Endometrium (tissue), 2 donors: Measurements from ENCODE around the gene ZDHHC11B.
"Not testable (repeated sequence)": the region's sequence is repeated elsewhere in the genome, so short reads cannot be mapped to it uniquely, and the experiment has no call there.

Experiments used
- FAIRE-seq: peaks from 2 replicates; lab custom pipeline; 2012; peaks lifted over from hg19 to GRCh38; lab: Jason Lieb, UNC
- donor health status: control.
- donor health status: control.

Gene ZDHHC11B

DNA sequence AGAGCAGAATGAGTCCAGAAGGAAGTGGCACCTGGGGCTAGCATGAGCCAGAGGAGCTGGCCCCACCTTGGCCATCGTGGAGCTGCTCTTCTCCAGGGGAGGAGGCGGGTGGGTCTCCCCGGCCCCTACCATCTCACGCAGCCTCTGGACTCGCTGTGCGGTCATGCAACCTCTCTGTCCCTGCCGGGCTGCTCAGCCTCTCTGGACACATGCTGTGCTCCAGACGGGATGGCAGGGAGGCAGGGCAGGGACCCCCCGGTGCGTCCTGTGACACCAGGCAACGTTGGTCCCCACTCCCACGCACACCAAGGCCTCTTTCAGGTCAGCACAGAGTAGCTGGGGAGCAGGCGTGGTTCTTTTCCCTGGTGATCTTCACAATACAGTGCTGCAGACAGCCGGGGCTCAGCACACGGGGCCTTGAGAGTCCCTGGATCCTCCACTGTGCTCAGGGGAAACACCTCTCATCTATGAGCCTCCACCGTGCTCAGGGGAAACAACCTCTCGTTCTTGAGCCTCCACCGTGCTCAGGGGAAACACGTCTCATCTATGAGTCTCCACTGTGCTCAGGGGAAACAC lies 30.9 kb downstream of the ZDHHC11B start:
- not testable (repeated sequence) for FAIRE-seq

DNA sequence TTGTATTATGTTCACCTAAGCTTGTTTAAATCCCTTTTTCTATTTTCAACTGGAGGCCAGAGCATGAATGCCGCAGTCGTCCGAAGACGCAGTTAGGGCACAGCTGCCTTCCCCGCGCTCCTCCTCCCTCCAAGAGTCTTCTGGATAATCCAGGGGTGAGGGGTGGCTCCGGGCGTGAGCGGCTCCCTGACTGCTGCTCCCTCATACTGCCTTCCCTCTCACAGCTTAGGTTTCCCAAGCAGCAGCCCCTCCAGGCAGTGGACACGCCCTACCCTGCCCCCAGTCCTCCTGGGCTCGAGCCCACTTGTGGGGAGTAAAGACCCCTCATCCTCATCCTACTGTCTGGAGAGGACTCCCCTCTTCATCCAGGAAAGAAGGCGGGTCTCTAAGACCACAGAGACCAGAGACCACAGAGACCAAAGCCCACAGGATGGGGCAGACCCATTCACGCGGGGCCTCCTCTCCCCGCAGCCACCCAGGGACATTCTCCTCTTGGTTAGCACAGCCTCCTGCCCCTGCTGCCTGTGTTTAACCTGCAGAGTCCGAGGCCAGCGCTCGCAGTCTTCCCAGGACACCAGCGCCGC lies 31.9 kb downstream of the ZDHHC11B start:
- not testable (repeated sequence) for FAIRE-seq

DNA sequence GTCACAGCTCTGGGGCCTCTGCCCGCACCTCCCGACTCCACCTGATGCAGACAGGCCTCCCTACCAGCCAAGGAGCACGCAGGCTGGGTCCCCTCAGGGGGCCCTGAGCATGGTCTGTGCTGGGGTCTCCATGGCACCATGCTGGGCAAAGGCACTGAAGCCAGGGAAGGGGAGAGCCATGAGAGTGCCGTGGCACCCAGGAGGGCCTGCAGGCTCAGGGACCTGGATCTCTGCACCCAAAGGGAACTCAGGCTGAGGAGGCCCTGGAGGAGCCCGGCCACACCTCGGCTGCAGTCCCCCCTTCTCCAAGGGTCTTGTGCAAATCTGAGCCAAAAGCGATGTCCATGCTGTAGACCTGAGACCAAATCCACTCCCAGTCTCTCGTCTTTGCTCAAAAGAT lies 32.5 kb downstream of the ZDHHC11B start:
- not testable (repeated sequence) for FAIRE-seq

DNA sequence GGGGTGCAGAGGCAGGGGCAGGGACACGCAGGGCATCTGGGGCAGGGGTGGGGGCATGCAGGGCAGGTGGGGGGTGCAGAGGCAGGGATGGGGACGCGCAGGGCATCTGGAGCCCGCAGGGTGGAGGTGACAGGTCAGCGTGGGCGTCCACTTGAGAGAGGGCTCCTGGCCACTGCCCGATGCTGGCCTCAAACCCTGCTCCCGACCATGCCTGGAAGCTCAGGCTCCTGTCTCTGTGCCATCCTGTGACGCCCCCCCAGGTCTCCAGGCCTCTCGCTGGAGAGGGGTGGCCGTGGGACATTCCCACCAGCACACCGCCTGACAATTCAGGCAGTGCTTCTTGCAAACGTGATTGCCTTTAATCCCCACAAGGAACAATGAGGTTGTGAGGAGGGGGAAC lies 33.0 kb downstream of the ZDHHC11B start:
- no peak for FAIRE-seq

DNA sequence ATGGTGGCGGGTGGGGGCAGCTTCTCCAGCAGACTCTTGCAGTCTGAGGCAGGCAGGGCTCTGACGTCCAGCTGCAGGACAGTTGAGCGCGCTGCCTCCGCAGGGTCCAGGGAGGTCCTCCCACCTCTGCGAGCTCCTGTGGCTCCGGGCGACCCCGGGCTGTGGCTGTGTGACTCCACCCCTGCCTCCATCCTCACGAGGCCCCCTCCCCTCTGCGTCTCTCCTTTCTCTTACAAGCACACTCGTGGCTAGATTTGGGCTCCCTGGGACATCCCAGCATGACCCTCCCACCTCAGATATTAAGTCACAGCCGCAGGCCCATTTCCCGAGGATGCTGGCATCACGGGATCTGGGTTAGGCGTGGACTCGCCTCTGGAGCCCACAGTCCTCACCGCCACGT lies 34.3 kb downstream of the ZDHHC11B start:
- FAIRE-seq: not testable (repeated sequence)

DNA sequence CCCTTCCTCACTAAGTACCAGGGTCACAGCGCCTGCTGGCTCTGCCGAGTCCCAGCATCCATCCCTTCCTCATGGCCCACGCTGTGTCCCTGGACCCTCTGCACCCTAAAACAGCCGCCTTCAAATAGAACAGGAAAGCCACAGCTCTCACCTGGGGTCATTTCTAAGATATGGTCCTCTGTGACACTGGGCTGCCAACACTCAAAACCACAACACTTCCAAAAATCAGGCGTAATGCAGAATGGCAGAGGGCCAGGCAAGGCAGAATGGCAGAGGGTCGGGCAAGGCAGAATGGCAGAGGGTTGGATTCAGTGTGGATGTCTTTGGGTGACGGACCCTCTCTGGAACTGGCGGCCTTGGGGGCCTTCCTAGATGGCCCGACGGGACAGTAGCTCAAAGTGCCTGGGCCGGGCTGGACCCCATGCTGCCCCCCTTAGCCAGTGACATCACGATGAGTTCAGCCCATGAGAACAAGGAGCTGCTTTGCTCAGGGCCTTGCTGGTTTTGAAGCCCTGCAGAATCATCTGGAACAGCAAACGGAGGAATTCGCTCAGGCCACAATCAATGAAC lies 35.3 kb downstream of the ZDHHC11B start:
- FAIRE-seq: no peak

DNA sequence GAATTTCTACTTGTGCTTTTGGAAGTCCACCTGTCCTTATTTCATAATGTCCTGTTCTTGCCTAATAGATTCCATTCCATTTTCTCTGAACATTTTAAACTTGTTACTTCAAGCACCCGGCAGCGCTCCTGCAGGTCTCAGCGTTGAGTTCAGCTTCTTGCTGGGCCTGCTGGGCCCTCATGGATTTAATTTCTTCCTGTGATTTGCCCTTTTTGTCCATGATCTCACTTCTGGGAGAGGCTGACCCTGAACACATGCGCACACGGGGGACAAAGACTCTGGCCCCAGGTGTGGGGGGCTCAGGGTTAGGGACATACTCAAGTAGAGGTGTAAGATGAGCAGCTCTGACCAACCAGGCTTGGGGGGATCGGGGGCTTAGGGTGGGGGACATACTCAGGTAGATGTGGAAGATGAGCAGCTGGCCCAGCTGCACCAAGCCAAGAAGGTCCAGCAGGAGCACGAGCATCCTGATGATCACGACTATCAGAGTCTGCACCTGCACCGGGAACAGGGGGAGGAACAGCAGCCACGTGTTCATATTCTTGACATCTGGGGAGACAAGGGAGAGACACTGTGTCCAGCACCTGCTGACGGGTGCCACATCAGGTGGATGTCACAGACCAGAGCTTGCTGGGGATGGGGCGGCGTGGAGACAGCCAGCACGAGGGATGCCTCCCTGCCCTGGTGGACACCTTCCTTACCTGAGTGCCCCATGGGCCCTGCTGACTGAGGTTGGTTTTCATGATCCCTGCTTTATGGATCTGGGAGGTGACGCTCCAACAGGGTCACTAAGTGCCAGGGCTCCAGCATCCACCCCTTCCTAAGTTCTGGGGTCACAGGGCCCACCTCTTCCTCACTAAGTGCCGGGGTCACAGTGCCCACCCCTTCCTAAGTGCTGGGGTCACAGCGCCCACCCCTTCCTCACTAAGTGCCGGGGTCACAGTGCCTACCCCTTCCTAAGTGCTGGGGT lies 36.2 kb downstream of the ZDHHC11B start:
- not testable (repeated sequence) for FAIRE-seq

DNA sequence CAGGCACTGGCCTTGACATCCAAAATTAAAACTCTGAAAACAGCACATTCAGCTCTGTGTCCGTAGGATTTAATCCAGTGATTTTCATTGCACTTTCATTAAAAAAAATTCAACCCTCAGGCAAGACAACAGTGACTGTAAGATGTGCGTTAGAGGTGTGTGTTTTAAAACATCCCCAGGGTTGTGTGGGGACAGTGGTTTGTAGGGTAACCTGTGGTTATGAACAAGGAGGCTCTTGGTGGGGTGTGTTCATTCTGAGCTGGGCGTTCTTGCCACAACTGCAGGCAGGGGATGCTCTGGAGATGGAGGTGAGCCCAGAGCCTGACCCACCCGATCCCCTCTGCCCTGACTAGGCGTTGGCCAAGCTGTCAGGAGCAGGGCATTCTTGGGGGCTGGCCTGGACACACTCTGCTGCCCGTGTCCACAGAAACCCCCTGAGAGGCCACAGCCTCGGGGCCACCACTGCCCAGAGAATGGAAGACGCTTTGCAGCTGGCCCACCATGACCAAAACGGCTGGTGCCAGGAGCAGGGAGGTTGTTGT lies 37.2 kb downstream of the ZDHHC11B start:
- FAIRE-seq: not testable (repeated sequence)

DNA sequence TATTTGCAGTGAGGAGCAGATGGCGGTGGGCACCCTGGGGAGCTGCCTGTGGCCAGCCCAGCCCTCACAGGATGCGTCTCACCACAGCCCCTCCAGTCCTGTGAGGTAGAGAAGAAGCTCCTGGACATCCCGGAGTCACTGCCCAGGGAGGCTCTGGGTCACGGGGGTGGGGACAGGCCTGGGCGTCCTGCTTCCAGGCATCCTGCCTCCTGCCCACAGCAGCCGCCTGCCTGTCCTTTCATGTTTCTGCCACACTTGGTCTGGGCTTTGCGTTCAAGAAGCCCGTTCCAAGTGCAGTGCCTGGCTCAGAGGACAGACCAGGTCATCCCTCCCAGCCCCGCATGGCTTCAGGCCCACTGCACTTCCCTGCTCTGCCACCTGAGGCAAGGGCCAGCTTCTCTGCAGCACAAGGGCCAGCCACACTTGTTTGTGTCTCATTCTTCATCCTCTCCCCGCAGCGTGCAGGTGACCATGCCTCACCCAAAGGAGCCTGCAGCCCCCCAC lies 38.2 kb downstream of the ZDHHC11B start:
- no peak for FAIRE-seq

DNA sequence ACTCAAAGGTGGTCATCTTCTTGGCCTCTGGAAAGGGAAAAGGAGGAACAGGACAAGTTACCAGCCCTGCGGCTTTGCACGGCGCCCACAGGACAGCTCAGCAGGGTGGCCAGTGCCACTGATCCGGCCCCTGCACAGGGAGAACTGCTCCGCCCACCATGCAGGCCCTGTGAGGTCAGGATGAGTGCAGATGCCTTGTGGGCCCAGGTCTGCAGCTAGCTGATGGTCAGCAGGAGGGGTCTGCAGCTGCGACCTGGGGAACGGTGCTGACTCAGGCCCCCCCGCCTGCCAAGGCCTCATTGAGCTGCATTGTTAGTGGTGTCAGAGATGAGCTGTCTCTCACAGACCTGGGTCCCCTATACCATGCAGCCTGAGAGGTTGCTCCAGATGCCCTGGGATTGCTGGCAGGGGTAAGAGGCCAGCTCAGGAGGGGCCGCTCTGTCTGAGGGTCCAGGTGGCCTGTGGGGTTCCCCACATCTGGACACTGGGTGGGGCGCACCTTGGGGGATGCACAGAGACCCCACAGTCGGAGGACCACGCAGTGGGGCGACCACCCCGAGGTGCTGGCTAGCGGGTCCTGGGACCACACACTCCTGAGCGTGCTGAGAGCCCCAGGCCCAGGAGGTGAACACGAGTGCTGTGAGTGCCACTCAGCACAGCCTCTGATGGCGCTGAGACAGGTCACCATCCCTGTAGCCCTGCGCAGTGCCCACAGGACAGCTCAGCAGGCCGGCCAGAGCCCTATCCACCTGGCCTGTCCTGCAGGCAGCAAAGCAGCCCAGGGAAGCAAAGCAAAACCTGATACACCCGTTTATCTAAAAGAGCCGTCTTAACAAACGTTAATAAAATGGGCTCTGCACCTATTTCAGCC lies 39.0 kb downstream of the ZDHHC11B start:
- not testable (repeated sequence) for FAIRE-seq

DNA sequence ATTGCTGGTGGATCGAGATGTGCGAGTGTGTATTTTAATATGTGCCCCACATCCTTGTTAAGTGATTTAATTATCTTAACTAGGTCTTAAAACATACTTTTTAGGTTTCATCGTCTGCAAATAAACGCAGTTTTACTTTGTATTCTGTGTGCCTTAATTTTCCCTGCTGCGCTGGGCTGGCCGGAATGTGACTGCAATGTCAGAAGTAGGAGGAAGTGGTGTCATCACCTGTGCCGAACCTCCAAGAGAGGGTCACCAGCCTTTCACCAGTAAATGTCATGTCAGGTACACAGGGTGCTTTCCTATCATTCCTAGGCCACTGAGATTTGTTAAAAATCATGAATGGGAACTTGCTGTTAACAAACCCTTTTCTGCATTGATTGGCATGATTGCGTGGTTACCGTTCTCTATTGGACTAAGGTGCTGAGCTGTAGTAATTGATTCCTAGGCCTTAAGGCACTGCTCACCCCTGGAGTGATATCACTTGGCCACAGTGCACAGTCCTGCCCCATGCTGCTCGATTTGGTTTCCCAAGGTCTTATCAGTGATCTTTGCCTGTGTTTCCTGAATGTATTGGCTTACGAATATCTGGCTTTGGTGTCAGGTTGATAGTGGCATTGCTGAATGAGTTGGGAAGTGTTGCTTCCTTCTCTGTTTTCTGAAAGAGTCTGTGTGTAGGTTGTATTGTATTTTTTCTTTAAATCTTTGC lies 40.7 kb downstream of the ZDHHC11B start:
- not testable (repeated sequence) for FAIRE-seq

DNA sequence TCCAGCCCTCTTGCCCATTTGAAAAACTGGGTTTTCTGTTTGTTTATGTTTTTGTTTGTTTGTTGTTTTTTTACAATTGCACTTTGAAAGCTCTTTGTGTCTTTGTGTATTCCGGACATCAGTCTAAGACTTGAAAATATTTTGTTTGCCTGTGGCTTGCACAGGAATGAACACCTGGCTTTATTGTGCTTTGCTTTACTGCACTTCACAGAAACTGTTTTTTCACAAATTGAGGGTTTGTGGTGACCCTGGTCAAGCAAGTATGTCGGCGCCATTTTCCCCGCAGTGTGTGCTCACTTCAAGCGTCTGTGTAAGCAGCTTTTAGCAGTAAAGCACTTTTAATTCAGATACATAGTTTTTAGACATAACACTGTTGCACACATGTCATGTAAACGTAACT lies 42.3 kb downstream of the ZDHHC11B start:
- FAIRE-seq: not testable (repeated sequence)

DNA sequence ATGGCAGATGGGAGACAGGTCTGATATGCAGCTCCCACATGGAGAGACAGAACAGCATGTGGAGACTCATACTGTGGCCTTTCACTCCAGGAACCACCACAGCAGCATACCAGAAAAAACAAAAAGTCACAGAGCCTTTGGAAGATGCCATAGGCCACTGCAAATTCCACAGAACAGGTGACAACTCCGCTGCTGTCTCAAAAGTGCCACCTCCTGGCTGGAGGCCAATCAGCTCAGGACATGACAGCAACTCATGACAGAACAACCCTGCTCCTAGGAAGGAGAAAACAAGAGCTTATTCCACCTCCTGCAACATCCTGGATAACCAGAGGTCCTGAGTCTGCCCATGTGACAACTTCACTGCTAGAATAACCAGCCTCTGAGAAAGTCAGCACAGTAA lies 50.4 kb downstream of the ZDHHC11B start:
- not testable (repeated sequence) for FAIRE-seq

DNA sequence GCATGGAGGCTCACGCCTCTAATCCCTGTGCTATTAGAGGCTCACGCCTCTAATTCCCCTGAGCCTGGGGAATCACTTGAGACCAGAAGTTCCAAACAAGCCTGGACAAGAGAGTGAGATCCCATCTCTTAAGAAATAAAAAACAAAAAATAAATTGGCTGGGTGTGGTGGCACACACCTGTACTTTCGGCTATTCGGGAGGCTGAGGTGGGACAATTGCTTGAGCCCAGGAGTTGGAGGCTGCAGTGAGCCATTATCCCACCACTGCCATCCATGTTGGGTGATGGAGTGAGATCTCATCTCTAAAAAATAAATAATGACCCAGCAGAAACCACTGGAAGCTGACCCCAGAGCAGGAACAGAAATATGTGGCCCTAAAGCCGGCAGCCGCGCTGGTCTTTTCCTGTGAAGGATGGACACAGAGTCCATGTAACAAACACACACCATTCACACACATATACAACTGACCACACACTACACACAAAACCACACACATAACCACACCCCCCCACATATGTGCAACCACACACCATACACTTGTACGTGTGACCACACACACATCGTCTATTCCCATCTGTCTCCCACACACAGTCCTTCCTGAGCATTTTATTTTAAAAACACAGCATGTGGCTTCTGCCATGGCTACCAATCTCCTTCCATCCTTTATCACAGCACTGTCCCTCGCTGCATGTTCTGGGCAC lies 51.6 kb downstream of the ZDHHC11B start:
- FAIRE-seq: not testable (repeated sequence)

DNA sequence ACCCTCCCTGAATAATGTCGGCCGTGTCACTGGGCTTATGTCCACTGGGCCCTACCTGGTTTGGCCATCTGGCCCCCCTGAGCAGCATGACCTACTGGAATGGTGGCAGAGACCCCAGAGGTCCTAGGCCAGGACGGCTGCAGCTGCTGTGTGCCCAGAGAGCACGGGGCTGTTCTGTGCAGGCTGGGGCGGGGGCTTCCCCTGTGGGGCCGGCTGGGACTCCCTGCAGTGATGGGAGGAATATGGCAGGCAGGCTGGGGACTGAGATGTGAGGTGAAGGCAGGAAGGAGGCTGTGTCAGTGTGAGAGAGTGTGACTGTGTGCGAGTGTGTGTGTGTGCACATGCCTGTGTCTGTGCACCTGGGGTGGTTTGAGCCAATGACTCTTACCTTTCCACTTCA lies 55.3 kb downstream of the ZDHHC11B start:
- FAIRE-seq: not testable (repeated sequence)

DNA sequence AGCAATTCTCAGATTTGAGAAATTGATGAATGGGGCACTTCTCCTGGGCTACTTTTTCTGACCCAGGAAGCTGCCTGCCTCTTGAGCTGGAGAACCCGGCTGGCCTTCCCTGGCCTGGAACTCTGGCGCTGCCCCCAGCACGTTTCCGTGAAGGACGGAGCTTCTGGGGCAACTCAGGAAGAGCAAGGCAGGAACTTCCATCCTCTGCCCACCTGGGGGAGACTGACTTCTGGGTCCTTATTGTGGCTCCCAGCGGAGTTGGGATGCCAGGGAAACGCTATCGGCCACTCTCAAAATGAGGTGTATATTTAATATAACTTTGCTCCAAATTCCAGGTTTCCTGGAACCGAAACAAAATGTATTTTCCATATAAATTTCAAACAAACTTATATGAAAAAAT lies 57.4 kb downstream of the ZDHHC11B start:
- FAIRE-seq: not testable (repeated sequence)

DNA sequence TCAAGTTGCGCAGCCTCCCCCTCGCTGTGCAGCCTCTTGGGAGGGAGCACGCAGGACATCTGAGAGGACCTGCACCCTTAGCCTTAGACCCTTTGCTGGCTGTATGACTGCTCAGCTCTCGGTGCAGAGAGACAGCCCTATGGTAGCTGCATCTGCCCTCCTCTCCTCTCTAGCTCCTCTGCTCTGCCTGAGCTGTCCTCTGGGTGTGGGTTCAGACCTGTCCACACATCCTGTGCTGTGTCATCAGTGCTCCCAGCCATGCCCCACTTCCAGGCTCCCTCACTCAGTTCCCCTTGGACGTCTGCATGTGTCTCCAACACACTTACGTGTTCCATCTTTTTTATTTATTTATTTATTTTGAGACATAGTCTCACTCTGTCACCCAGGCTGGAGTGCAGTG lies 60.7 kb downstream of the ZDHHC11B start:
- FAIRE-seq: not testable (repeated sequence)

DNA sequence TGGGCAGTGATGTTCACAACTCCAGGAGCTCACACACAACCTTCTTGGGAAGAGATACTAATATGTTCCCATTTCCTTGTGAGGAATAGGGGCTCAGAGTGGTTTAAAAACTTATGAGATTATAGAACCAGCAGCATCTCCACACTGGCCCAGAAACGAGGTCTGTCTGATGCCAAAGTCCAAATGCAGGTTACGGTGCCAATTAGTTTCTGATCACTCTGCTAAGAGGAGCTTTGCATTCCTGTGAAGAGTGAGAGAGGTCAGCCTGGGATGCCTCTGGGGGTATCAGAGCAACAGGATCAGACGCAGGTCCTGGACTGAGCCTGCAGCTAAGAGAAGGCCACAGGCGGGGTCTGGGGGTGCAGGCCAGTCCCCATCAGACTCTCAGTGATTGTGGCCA lies 61.2 kb downstream of the ZDHHC11B start:
- FAIRE-seq: not testable (repeated sequence)

DNA sequence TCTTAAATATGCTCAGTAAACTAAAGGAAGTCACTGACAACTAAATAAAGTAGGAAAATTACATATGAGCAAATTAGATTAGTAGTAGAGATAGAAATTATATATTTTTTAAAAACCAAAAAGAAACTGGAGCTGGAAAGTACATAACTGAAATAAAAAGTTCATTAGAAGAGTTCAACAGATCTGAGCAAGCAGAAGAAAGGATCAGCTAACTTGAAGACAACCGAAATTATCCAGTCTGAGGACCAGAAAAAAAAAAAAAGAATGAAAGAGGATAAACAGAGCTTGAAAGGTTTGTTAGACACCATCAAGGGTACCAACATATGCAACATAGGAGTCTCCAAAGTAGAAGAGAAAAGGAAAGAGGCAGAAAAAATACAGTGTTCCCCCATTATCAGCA lies 65.2 kb downstream of the ZDHHC11B start:
- not testable (repeated sequence) for FAIRE-seq

DNA sequence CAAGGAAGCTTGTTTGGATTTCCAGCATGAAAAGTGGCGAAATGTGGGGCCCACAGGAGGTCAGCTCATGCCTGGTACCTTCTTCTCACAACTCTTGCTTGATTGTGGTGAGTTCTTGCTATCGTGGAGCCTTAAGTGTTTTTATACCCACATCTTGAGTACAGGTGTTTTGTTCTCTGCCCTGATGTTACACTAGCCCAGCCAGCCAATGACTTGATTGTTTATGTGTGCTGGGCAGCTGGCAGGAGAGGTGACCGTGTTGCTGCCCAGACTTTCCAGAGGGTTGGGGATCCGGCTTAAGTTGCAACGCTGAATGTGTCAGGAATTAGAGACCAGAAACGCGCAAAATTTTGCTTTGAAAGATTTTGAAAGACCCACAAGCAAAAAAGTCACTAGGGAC lies 67.4 kb downstream of the ZDHHC11B start:
- FAIRE-seq: no peak
